Stomach smooth muscle (tissue), 2 donors: ENCODE results near the gene PIK3AP1.

Source experiments
- H3K27ac ChIP-seq: one replicate; pipeline ENCODE4 v1.7.0; 2013; ENCODE audit warnings: mild to moderate bottlenecking, low read length, inconsistent platforms
- H3K27me3 ChIP-seq, 2 donors: one replicate each; pipeline ENCODE4 v1.7.0; 2013; ENCODE audit warnings: low read length in 2 of 2; ENCODE audit not compliant: insufficient read depth in 2 of 2, control insufficient read depth in 1 of 2
- H3K36me3 ChIP-seq, 2 donors: one replicate each; pipeline ENCODE4 v1.7.0; 2013; ENCODE audit warnings: low read length in 2 of 2; ENCODE audit not compliant: control insufficient read depth in 2 of 2, insufficient read depth in 2 of 2
- H3K4me1 ChIP-seq: one replicate; pipeline ENCODE4 v1.7.0; 2013; ENCODE audit warnings: low read length; ENCODE audit not compliant: control insufficient read depth, insufficient read depth
- H3K4me3 ChIP-seq, 2 donors: one replicate each; pipeline ENCODE4 v1.7.0; 2013; ENCODE audit warnings: low read length in 2 of 2
- H3K9ac ChIP-seq, 2 donors: one replicate each; pipeline ENCODE4 v1.7.0; 2013; ENCODE audit warnings: low read length in 2 of 2, mild to moderate bottlenecking in 1 of 2
- H3K9me3 ChIP-seq, 2 donors: one replicate each; pipeline ENCODE4 v1.7.0; 2013; ENCODE audit warnings: low read length in 2 of 2; ENCODE audit not compliant: control insufficient read depth in 2 of 2
- donor health status: healthy.
- donor health status: Pancreatic carcinoma.

PIK3AP1 gene

DNA sequence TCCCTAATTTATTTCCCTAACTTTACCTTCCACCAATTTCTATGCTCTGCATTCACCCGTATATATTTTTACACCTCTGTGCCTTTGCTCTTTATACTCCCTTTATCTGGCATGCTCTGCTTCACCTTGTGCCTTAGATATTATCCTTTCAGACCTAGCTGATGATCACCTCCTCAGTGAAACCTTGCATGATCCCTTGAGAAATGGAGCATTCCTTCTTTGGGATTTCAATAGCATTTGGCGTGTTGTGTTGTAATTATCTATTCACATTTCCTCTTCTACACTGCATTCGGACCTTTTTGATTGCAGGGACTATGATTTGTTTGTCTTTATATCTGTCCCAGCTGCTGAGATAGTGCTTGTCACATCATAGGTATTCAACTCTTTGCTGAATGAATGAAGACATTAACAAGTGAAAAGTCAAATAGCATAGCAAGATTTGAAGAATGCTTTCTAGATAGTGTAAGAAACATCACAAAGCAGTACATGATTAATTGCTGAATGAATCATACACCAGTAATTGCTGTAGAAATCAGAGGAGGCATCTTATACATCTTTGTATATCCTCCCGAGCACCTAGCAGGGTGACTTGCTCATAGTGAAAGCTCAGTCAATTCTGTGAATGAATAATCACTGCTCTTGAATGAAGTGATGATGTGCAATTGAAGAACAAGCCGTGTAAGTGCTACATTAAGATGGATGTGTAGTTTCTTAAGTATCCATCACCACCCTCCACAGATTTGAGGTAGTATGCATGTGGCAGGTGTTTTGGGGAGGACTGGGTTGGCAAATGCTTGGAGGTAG lies 131.5 kb downstream of the PIK3AP1 start:
- Histone ChIP-seq H3K36me3 (no peaks in the 10 kb centered on the region), H3K27ac (no peak overlapping the region), H3K4me3 (no peak overlapping the region), H3K9ac (peak overlapping the region in 1 of 2 donors; percentile 98), H3K4me1 (peaks cover 11% of the 10 kb centered on the region), H3K9me3 (no peaks in the 10 kb centered on the region), H3K27me3 (no peaks in the 10 kb centered on the region)

GRCh38 chr10:96588060-96588554 lies 132.2 kb downstream of the PIK3AP1 start:
- H3K27me3 ChIP-seq, result no peaks in the 10 kb centered on the region
- H3K4me1 ChIP-seq, result peaks cover 11% of the 10 kb centered on the region
- peak overlapping the region; percentile 97 to 98 for H3K9ac ChIP-seq
- no peaks in the 10 kb centered on the region for H3K9me3 ChIP-seq
- H3K27ac ChIP-seq, result peak overlapping the region; percentile 97
- H3K36me3 ChIP-seq, result no peaks in the 10 kb centered on the region
- H3K4me3 ChIP-seq, result peak overlapping the region; percentile 75 to 88

DNA sequence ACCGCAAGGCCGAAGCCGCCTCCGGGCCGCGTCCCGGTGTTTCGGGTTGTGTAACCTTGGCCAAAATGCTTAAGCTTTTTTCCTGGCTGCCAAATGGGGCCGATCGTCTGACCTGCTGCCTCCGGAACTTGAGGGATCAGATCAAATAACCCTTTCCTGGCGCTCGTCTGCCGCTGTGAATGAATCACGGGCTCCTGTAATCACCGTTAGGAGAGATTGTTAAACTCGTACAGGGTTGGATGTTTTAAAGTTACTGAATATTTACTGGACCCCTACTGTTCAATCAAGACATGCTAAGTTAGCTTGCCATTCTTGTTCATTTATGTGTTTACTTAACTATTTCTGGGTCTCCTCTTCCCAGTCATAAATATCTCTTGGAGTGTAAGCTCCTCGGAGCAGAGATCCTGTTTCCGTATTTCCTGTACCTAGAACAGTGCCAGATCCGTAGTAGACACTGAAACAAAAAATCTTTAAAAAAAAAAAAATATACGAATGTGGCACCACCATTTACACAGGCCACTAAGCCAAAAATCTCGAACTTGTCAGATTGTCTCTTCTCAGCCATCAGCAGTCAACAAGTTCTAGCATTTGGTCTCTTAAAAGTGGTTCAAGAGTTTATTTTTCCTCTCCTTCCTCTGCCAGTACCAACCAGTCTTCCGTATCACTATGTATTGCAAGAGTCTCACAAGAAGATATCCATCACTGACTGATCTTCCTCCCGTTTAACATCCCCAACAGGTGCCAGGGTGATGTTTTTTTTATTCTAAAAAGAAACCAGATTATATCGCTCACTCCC lies 132.9 kb downstream of the PIK3AP1 start:
- Histone ChIP-seq H3K4me1 (peaks cover 11% of the 10 kb centered on the region), H3K36me3 (no peaks in the 10 kb centered on the region), H3K9me3 (no peaks in the 10 kb centered on the region), H3K4me3 (peak overlapping the region; percentile 75 to 88), H3K27ac (peak overlapping the region; percentile 97), H3K9ac (peak overlapping the region; percentile 97 to 98), H3K27me3 (no peaks in the 10 kb centered on the region)

DNA sequence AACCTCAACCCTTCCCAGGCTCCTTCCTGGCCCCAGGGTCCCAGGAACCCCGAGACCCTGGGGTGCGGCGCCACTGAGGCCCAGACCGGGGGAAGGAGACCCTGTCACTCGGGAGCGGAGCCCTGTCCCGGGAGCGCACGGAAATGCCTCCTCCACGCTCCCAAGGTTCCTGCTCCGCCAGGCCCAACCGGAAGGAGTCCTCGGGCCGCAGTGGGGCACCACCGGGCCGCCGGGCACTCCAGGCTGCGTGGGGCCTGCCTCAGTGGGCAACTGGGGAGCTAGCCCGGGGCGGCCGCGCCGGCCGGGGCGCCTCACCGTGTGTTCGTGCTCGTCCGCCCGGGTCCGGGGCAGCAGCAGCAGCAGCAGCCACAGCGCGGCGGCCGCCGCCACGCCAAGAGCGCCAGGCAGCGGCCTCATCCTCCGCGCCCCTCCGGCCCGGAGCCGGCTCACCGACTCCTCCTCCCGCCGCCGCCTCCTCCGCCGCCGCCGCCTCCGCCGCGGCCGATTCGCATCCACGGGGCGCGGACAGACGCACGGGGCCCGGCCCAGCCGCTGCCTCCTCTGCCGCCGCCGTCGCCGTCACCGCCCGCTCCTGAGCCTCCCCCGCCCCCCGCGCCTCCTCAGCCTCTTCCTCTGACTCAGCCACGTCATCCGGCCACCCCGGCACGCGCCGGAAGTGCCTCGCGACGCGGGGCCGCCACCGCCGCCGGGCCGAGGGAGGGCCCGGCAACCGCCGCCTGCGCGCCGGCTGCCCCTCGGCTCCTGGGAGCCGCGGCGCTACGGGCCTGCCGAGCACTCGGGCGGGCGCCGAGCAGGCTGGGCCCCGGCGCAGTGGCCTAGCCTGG lies 133.7 kb downstream of the PIK3AP1 start, which contains the start of gene TM9SF3:
TM9SF3 (minus strand) TSS at position 594 of the 845 bp plus-strand sequence; CDS start at position 417, 177 bp downstream.
- H3K4me3 ChIP-seq, result peak within 1 kb of the TSS; percentile 88 to 93
- no peaks in the 10 kb centered on the region for H3K9me3 ChIP-seq
- H3K27ac ChIP-seq, result peak within 1 kb of the TSS; percentile 97
- peaks cover 11% of the 10 kb centered on the region for H3K4me1 ChIP-seq
- H3K27me3 ChIP-seq, result no peaks in the 10 kb centered on the region
- peak within 1 kb of the TSS; percentile 97 to 98 for H3K9ac ChIP-seq
- no peaks in the 10 kb centered on the region for H3K36me3 ChIP-seq

- Histone ChIP-seq H3K27me3 (no peaks in the 10 kb centered on the region), H3K36me3 (no peaks in the 10 kb centered on the region), H3K9me3 (no peaks in the 10 kb centered on the region), H3K4me1 (peaks cover 11% of the 10 kb centered on the region), H3K4me3 (peak overlapping the region; percentile 88 to 93), H3K27ac (peak overlapping the region; percentile 75), H3K9ac (peak overlapping the region; percentile 87 to 93)
These were observed 134.4 kb downstream of the PIK3AP1 start for GRCh38 chr10:96585736-96586418.

DNA sequence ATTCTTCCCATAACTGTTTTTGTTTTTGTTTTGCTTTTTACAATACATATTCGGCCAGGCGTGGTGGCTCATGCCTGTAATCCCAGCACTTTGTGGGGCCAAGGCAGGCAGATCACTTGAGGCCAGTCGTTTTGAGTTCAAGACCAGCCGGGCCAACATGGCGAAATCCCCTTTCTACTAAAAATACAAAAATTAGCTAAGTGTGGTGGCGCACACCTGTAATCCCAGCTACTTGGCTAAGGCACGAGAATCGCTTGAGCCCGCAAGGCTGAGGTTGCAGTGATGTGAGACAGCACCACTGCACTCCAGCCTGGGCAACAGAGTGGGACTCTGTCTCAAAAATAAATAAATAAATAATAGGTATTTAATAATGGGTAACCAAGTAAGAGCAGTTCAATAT lies 135.8 kb downstream of the PIK3AP1 start:
- Histone ChIP-seq H3K9ac (no peak overlapping the region), H3K9me3 (no peaks in the 10 kb centered on the region), H3K36me3 (no peaks in the 10 kb centered on the region), H3K4me3 (no peak overlapping the region), H3K4me1 (peaks cover 13% of the 10 kb centered on the region), H3K27me3 (no peaks in the 10 kb centered on the region), H3K27ac (no peak overlapping the region)

DNA sequence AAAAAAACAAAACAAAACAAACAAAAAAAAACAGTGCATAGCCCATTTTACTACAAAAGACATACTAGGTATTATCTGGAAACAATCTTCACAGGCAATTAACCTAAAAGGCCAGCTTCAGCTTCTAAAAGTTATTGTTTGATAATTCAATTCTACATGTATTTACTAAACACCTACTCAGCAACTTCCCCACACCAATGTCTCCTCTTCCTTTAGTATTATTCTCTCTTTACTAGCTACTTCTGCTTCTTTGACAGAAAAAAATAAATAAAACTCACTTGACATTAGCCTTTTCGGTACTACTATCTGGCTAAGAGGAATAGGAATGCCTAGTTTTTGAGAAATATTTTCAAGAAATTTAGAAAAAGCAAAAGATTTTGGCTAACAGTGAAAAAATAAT lies 136.3 kb downstream of the PIK3AP1 start:
- Histone ChIP-seq H3K27ac (no peak overlapping the region), H3K36me3 (no peaks in the 10 kb centered on the region), H3K4me3 (no peak overlapping the region), H3K27me3 (no peaks in the 10 kb centered on the region), H3K9me3 (no peaks in the 10 kb centered on the region), H3K4me1 (peaks cover 13% of the 10 kb centered on the region), H3K9ac (no peak overlapping the region)

DNA sequence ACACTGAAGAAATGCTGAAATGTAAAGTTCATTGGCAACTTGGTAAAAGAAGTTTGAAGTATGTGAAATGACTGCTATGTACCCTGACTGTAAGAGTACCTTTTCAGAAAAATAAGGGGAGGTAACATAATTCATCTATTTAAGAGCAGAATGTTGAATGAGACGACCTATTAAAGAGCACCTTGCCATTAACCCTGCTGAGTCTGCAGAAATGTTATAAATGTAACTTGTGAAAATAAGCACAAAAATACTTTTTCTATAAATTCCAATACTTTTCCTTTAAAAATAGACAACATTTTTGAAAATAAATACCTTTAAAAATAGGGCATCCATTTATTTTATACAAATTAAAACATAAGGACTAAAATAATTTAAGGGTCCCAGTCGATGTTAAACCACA lies 141.2 kb downstream of the PIK3AP1 start:
- no peaks in the 10 kb centered on the region for H3K9me3 ChIP-seq
- no peak overlapping the region for H3K27ac ChIP-seq
- H3K4me1 ChIP-seq, result peaks cover 2% of the 10 kb centered on the region
- H3K9ac ChIP-seq, result no peak overlapping the region
- H3K27me3 ChIP-seq, result no peaks in the 10 kb centered on the region
- H3K4me3 ChIP-seq, result no peak overlapping the region
- no peaks in the 10 kb centered on the region for H3K36me3 ChIP-seq

DNA sequence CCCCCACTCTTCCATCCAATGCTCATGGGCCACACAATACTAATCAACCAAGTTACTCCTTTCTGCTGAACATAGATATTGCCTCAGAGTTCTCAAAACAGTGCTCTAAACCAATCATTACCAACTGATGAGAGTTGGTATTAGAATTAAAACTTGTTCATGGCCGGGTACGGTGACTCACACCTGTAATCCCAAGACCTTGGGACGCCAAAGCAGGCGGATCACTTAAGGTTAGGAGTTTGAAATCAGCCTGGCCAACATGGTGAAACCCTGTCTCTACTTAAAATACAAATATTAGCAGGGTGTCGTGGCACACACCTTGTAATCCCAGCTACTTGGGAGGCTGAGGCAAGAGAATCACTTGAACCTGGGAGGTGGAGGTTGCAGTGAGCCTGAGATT lies 141.7 kb downstream of the PIK3AP1 start:
- Histone ChIP-seq H3K4me3 (no peak overlapping the region), H3K36me3 (no peaks in the 10 kb centered on the region), H3K27me3 (no peaks in the 10 kb centered on the region), H3K9ac (no peak overlapping the region), H3K4me1 (peaks cover 2% of the 10 kb centered on the region), H3K27ac (no peak overlapping the region), H3K9me3 (no peaks in the 10 kb centered on the region)

GRCh38 chr10:96578022-96578421 lies 142.3 kb downstream of the PIK3AP1 start:
- H3K4me3 ChIP-seq, result no peak overlapping the region
- no peaks in the 10 kb centered on the region for H3K27me3 ChIP-seq
- peaks cover 2% of the 10 kb centered on the region for H3K4me1 ChIP-seq
- no peak overlapping the region for H3K27ac ChIP-seq
- H3K9ac ChIP-seq, result no peak overlapping the region
- H3K9me3 ChIP-seq, result no peaks in the 10 kb centered on the region
- H3K36me3 ChIP-seq, result no peaks in the 10 kb centered on the region
